Activated CD8-positive, alpha-beta memory T cell treated with anti-CD3 and anti-CD28 coated beads, Interleukin-2, amount 50 U/mL, for 48 hours (primary cell): ENCODE measurements around the gene BUD13.
"Not testable (repeated sequence)": the region's sequence is repeated elsewhere in the genome, so short reads cannot be mapped to it uniquely, and the experiment has no call there.

Source experiments
- DNase-seq: peaks from one replicate; pipeline ENCODE4 v3.0.0-alpha.2; 2020

Gene BUD13, protein sequence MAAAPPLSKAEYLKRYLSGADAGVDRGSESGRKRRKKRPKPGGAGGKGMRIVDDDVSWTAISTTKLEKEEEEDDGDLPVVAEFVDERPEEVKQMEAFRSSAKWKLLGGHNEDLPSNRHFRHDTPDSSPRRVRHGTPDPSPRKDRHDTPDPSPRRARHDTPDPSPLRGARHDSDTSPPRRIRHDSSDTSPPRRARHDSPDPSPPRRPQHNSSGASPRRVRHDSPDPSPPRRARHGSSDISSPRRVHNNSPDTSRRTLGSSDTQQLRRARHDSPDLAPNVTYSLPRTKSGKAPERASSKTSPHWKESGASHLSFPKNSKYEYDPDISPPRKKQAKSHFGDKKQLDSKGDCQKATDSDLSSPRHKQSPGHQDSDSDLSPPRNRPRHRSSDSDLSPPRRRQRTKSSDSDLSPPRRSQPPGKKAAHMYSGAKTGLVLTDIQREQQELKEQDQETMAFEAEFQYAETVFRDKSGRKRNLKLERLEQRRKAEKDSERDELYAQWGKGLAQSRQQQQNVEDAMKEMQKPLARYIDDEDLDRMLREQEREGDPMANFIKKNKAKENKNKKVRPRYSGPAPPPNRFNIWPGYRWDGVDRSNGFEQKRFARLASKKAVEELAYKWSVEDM

DNA sequence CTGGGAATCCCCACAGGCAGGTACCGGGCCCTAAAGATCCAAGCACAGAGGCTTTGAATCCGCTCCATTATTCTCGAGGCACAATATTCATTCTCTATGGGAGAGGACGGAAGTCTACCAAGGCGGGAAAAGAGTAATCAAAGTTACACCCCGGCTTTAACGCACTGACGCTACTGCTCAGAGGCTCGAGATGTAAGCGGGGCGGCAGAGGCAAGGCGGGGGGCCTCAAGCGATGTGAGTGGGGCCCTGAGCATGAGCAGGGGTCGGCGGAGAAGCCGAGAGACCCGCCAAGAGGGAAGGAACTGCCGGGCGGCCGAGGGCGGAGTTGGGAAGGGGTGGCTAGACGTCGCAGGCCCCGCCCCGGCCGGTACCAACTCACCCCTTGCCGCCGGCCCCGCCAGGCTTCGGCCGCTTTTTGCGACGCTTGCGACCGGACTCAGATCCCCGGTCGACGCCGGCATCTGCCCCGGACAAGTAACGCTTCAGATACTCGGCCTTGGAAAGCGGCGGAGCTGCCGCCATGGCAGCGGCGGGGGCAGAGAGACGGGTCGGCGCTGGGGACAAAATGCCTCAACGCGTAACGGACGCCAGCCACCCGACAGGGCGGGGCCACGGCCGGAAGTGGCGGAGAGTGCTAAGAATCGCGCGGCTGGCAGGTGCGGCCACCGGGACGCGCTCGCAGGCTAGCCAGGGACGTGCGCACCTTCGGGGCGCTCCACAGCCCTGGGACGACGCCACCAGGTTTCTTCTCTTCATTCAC lies at the start of gene BUD13:
Gene BUD13 (minus strand): TSS at position 545 of the 760 bp plus-strand sequence. CDS start 23 bp downstream, at position 522.
- peak; percentile 98 for DNase-seq

DNA sequence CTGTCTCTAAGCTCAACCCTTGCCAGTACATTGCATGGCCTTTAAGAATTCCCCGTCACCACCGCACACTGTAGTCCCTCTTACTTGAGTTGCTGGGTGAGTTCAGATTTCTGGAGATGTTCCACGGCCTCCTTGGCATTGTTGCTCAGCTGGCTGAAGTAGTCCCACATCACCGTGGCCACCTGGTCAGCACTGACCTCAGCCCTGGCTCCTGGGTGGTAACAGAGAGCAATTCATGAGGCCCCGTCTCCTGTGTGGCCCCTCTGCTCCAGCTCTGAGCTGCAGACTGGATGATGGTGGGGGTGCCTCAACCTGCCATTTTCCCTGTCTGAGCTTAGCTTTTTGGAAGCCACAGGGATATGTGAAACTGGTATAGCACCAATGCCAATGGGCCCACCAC lies 49.8 kb upstream of the BUD13 start:
- no peak for DNase-seq

DNA sequence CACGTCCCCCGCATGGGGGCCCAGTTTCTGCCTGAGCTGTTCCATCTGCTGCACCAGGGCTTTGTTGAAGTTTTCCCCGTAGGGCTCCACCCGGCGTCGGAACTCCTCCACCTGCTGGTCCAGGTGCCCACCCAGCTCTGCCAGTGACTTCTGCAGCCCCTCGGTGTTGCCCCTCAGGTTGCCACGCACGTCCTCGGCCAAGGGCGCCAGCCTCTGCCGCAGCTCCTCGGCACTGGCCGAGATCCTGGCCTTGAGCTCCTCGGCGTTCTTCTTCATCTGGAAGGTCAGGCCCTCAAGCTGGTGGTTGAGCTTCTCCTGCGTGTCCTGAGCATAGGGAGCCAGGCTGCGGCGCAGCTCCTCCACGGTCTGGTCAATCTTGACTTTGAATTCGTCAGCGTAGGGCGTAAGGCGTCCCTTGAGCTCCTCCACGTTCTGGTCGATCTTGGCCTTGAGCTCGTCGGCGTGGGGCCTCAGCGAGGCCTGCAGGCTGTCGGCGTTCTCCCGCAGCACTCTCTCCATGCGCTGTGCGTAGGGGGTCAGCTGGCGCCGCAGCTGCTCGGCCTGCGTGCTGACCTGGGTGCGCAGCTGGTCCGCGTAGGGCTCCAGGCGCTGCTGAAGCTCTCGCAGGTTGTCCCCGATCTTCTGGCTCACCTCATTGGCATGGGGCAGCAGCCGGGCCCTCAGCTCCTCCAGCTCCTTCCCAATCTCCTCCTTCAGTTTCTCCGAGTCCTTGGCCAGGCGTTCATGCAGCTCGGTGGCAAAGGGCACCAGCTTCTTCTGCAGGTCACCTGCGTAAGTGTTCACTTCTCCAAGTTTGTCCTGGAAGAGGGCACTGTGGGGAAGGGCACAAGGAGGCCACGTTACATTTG lies 48.5 kb upstream of the BUD13 start:
- DNase-seq, result no peak

DNA sequence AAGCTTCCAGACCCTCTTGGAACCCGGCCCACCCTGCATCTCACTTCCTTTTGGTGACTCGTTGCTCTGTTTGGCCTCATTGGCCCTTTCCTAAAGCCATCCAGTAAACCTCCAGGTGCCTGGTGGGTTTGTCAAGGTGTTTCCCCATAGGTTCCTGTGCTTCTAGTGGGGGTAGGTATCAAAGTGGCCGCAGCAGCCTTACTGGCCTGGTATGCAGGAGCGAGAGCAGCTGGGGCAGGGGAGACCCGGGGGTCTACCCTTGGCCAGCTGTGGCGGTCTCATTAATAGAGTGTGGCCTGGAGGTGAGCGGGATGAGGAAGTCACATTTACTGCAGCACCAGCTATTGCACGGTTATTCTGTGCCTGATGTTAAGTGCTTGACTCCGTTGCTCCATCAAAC lies 46.3 kb upstream of the BUD13 start:
- DNase-seq, result no peak

DNA sequence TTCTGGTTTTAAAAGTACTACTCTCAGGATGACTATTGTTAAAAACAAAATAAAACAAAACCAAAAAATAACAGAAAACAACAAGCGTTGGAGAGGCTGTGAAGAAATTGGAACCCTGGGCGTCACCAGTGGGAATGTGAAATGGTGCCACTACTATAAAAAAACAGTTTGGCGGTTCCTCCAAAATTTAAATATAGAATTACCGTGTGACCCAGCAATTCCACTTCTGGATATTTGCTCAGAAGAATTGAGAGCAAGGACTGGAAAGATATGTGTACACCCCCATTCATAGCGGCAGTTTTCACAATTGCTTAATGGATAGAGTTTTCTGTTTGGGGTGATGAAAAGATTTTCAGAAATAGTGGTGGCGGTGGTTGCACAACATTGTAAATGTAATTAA lies 41.7 kb upstream of the BUD13 start:
- no peak for DNase-seq

DNA sequence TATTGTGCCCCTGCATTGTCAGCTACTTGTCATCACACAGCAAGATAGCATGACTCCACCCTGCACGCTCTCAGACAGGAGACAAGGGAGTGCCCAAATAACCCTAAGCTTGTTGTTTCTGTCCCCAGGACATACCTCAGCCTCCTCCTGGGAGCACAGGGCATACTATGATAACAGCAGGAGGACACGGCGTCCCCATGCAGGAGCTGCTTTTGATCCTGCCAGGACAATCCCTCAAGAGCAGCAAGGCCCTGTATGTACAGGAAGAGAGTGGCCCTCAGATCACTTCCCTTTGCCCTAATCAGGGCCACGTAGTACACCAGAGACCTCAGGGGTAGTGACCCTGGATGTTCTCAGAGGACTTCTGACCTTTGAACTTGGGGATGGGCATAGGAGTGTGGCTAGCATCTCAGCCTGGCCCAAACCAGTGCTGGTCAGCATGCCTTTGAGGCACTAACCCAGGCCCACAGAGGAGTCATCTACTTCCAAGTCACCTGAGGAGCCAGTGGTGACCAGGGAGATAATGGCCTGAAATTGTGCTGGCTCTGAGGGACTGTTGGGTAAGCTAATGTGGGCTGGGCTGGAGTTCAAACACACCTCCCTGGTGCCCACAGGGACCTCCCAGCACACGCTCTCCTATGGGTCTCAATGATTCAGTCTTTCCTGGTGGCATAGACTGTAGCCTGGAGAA lies 41.1 kb upstream of the BUD13 start:
- DNase-seq, result no peak

DNA sequence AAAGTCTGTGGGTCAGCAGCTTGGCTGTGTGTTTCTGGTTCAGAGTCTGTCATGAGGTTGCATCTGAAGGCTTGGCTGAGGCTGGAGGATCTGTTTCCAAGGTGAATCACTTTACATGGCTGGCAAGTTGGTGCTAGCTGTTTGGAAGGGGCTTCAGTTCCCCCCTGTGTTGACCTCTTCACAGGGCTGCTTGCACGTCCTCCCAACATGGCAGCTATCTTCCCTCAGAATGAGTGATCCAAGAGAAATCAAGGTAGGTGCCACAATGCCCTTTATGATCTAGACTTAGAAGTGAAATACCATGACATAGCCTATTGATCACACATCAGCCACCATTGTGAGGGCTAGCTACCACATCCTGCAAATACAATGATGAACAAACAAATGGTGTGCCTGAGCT lies 40.4 kb upstream of the BUD13 start:
- DNase-seq, result no peak

DNA sequence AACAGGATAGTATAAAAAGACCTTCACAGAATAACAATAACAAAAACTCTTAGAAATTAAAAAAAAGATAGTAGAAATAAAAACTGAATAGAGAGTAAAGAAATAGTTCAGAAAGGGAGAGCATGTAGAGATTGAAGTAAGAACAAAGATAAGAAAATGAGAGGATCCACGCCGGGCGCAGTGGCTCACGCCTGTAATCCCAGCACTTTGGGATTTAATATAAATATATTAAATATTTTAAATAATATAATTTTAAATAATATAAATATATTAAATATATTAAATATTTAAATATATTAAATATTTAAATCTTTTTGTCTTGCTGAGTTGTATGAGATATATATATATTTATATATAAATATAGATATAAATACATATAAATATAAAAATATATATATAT lies 39.3 kb upstream of the BUD13 start:
- DNase-seq, result no peak

DNA sequence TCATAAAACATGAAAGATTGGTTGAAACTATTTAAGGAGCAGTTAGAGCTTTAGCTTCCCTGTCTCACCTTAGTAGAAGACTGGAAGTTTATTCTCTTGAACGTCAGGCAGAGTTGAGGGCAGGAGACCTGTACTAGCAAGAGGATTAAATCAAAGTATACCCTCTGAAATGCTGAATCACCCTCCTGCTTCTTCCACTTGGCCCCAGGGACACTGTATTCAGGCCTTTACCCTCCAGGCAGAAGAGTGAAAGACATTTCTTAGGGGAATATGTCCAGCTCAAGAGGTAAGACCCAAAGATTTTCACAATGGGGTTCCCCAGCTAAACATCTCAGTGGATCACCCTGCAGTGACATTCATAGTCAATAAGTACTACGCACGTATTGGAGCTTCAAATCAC lies 38.4 kb upstream of the BUD13 start:
- no peak for DNase-seq

DNA sequence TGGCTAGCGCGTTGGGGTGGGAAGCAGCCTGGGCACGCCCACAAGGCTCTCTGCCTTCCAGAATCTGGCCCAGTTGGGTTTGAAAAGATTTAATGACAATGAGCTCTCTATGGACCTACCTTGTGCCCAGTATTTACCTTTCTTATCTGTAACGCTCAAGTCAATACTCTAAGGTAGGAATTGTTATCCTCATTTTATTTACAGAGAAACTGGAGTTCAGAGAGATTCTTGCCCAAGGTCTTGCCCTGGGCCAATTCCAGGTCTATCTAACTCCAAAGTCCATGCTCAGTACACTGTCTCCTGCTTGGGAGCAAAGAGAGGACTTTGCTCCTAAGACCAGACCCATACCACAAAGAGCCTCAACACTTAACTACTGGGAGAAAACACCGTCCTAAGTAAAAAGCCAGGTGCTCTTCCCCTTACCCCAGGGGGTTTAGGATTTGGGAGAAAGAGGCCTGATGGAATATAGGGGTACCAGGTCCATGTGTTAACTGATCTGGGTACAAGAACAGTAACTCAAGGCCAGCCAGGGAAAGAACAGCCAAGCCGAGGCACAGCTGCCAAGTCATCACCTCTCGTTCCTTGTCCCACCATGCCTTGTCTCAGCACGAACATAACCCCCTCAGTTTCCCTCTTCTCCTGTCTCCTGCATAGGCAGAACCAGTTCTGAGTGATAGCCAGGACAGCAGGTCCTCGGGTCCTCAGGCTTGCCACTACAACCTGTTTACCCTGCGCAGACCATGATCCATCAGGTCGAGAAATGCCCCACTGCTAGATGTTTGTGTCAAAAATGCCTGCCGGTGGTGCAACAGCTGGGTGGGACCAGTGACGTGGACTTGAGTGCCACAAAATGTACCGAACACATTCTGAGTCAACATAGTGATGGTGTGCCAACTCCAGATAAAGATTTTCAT lies 35.7 kb upstream of the BUD13 start:
- no peak for DNase-seq

DNA sequence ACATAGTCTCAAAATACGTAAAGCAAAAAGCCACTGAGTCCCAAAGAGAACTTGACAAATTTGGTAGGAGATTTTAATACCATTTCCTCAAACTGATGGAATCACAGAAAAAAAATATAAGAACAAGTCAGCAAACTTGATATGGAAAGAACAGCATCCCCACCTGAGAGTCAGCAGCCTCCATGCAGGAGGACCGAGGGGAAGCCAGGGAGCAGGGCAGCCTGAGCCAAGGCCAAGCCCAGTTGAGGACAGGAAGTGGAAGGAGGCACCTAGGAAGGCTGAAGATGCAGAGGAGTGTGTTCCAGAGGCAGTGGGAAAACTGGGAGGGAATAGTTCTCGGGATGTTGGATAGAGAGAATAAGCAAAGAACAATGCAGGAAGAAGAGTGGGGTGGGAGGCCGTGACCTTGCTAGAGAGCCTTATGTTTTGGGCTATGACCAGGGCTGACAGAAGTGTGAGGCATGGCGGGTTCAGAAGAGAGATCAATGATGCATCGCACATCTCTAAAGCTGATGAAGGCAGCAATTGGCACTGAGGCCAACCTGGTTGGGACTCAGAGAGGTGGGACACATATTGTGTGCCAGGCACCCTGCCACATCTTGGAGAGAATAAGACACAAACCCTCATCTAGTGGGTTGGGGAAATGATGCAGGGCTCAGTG lies 34.9 kb upstream of the BUD13 start:
- no peak for DNase-seq

DNA sequence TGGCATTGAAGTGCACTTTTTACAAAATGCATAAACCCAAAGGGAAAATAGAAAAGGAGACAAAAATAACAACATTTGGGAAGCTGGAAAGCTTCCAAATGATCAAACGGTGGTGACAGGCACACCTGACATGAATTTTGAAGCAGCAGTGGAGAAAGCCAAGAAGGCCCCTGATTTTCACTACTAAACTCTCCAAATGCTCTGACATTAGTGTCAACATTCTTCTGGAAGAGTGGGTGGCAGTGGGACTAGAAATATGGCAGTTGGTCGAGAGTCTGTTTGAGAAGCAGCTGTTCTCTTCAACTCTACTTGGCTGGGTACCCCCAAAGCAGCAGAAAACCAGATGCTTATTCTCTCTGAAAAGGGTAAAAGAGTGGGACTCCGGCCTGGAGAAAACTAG lies 31.2 kb upstream of the BUD13 start:
- DNase-seq, result no peak

DNA sequence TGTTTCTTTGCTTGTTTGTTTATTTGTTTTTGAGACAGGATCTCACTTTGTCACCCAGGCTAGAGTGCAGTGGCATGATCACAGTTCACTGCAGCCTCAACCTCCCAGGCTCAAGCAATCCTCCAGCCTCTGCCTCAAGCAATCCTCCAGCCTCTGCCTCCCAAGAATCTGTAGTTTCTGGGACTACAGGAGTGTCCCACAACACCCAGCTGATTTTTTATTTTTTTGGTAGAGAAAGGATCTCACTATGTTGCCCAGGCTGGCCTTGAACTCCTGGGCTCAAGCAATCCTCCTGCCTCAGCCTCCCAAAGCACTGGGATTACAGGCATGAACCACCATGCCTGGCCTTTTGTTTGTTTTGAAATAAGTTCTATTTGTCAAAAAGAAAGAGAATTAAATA lies 28.9 kb upstream of the BUD13 start:
- not testable (repeated sequence) for DNase-seq

DNA sequence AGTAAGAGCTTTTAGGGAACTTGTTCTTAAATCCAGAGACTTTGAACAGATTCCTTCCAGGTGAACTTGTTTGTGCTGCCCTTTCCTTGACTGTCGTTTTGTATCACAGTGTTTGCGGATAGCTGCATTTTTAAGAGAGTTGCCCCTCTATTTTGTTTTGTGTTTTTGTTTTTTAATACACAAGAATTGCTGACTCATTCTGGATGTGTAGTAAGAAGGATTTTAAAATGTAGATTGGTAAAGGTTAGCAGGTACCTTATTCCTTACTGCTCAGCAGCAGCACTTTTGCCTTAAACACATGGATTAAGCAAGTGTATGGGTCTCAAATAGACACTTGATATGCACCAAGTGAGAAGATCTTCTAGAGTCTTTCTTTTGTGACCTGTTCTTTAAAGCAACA lies 27.8 kb upstream of the BUD13 start:
- DNase-seq, result no peak

DNA sequence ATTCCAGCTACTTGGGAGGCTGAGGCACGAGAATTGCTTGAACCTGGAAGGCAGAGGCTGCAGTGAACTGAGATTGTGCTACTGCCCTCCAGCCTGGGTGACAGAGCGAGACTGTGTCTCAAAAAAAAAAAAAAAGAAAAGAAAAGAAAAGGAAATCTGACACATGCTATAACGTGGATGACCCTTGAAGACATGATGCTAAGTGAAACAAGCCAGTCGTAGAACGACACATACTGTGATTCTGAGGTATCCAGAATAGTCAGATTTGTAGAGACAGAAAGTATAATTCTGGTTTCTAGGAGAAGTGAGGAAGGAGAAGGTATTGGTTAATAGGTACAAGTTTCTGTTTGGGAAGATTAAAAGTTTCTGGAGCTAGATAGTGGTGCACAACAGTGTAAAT lies 25.6 kb upstream of the BUD13 start:
- DNase-seq, result no peak

DNA sequence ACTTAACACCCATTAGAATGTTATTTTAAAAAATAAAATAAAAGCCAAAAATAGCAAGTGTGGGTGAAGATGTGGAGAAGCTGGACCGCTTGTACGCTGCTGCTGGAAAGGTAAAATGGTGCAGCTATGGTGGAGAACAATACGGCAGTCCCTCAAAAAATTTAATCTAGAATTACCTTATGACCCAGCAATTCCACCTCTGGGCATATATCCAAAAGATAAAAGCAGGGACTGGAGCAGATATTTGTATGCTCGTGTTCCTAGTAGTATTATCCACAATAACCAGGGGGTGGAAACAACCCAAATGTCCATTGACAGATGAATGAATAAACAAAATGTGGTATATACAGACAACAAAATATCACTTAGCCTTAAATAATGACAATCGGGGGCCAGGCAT lies 25.0 kb upstream of the BUD13 start:
- no peak for DNase-seq

DNA sequence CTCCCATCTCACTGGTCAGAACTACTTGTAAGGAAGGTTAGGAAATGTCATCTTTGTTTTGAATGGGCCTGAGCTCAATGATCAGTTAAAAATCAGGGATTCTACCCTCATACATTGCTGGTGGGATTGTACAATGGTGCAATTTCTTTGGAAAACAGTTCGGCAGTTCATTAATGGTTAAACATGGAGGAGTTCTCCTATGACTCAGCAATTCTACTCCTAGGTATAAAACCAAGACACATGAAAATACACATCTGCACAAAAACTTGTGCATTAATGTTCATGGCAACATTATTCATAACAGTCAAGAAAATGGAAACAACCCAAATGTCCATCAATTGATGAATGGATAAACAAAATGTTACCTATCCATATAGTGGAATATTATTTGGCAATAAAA lies 23.8 kb upstream of the BUD13 start:
- no peak for DNase-seq

DNA sequence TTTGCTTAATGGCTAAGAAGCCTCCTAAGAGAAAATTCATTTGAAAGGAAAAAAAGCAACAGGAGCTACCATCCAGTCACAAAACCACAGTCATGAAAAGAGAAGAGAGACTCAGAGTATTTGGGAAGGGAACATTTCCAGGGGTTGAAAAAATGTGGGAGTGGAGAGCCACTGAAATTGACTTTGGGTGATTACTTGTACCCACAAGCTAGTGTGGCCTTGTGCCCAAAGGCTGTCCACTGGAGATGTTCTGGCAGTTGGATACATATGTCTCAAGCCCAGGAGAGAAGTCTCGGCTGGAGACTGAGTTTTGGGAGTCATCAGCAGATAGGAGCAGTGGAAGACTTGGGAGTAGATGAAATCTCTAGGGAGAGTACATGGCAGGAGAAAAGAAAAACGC lies 22.1 kb upstream of the BUD13 start:
- no peak for DNase-seq

DNA sequence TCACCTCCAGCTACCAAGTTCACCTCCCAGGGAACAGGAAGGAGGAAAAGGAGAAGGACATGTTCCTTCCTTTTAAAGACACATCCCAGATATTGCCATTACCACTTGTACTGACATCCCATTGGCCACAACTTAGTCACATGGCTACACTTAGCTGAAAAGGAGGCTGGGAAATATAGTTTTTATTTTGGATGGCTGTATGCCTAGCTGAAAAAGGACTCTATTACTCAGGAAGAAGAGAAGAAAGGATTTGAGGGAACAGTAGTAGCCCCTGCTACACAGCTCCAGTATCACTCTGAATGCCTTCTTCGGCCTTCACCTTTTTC lies 20.9 kb upstream of the BUD13 start:
- DNase-seq, result no peak

DNA sequence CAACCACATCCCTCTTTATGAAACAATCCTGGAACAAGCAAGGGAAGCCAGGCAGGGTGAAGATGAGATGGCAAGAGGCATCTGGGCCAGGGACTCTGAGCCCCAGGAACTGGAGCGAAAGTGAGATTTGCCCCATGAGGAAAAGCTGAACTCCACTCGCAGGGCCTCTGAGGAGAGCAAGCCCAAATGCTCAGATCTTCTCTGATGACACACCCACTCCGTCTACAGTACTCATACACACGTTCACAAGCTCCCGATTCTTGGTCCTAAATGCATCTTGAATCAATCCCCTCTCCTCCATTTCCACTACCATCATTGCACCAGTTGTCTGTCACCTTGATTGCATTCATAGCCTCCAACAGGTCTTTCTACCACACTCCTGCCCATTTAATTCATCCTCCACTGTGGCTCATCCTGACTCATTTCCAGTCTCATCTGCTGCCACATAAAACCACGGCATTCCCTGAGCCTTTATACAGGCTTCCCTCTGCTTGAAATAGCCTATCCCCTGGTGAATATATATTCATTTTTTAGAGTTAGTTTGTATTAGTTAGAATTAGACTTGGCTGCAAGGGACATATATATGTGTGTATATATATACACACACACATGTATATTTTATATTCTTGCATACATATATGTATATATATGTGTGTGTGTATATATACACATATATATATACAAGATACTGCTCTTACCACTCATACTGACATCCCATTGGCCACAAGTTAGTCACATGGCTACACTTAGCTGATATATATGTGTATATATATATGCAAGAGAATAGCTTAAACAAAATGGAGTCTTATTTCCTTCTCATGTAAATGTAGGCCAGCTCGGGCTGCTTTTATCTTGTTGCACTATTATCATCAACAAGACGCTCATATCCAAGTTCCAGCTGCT lies 20.3 kb upstream of the BUD13 start:
- DNase-seq, result no peak
